Stimulated activated naive CD8-positive, alpha-beta T cell treated with anti-CD3 and anti-CD28 coated beads, Interleukin-15, Interleukin-2, amounts not matched to agents 100 ng/mL and 50 ng/mL, for 24 hours (primary cell): ENCODE measurements around the gene PLEKHG4B.

ENCODE experiments used
- H3K27ac Mint-ChIP-seq: one replicate; pipeline ENCODE4 v1.8.0; 2021; ENCODE audit warnings: mild to moderate bottlenecking, mixed read lengths
- H3K27me3 Mint-ChIP-seq: one replicate; pipeline ENCODE4 v1.8.0; 2021; ENCODE audit warnings: mixed read lengths
- H3K36me3 Mint-ChIP-seq: one replicate; pipeline ENCODE4 v1.8.0; 2021; ENCODE audit warnings: low read depth, mixed read lengths
- H3K4me1 Mint-ChIP-seq: one replicate; pipeline ENCODE4 v1.8.0; 2021; ENCODE audit warnings: low read depth, mixed read lengths
- H3K4me3 Mint-ChIP-seq: one replicate; pipeline ENCODE4 v1.8.0; 2021; ENCODE audit warnings: mild to moderate bottlenecking, mixed read lengths
- H3K9me3 Mint-ChIP-seq: one replicate; pipeline ENCODE4 v1.8.0; 2021; ENCODE audit warnings: mixed read lengths

PLEKHG4B gene

GRCh38 chr5:149745-150485 is 57.9 kb downstream of the PLEKHG4B start:
- no peak overlapping the region for H3K27ac Mint-ChIP-seq
- H3K36me3 Mint-ChIP-seq, result no peaks in the 10 kb centered on the region
- peaks cover 9% of the 10 kb centered on the region for H3K27me3 Mint-ChIP-seq
- peaks cover 19% of the 10 kb centered on the region for H3K9me3 Mint-ChIP-seq
- no peaks in the 10 kb centered on the region for H3K4me1 Mint-ChIP-seq
- no peak overlapping the region for H3K4me3 Mint-ChIP-seq

DNA sequence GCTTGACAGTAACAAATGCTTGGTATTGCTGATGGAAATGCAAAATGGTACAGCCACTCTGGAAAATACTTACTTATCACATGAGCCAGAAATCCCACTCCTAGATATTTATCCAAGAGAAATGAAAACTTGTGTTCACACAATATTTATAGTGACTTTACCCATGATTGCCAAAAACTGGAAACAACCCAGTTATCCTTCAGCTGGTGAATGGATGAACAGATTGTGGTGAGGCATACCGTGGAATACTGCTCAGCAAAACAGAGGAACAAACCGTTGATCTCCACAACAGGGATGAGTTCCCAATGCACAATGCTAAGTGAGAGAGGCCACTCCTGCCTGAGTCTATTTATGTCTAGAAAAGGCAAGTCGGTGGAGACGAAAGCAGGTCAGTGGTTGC is 58.8 kb downstream of the PLEKHG4B start:
- Mint-ChIP-seq H3K4me3 (no peak overlapping the region), H3K27ac (no peak overlapping the region), H3K9me3 (peaks cover 19% of the 10 kb centered on the region), H3K36me3 (no peaks in the 10 kb centered on the region), H3K27me3 (peaks cover 9% of the 10 kb centered on the region), H3K4me1 (no peaks in the 10 kb centered on the region)

DNA sequence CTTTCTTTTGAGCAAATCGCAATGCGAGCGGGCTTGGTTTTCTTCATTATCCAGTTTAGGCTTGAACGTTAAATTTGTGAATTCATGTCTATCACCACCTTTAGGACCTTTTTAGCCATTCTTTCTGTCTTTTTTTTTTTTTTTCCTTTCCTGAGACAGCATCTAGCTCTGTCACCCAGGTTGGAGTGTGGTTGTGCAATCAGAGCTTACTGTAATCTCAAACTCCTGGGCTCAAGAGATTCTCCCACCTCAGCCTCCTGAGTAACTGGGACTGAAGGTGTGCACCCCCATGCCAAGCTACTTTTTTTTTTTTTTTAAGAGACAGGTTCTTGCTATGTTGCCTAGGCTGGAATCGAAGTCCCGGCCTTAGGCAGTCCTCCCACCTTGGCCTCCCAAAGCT is 60.1 kb downstream of the PLEKHG4B start:
- Mint-ChIP-seq H3K9me3 (peaks cover 15% of the 10 kb centered on the region), H3K4me1 (no peaks in the 10 kb centered on the region), H3K4me3 (no peak overlapping the region), H3K27ac (no peak overlapping the region), H3K27me3 (peaks cover 9% of the 10 kb centered on the region), H3K36me3 (no peaks in the 10 kb centered on the region)

GRCh38 chr5:153256-153655 is 61.3 kb downstream of the PLEKHG4B start:
- Mint-ChIP-seq H3K9me3 (peaks cover 3% of the 10 kb centered on the region), H3K36me3 (no peaks in the 10 kb centered on the region), H3K27ac (no peak overlapping the region)

DNA sequence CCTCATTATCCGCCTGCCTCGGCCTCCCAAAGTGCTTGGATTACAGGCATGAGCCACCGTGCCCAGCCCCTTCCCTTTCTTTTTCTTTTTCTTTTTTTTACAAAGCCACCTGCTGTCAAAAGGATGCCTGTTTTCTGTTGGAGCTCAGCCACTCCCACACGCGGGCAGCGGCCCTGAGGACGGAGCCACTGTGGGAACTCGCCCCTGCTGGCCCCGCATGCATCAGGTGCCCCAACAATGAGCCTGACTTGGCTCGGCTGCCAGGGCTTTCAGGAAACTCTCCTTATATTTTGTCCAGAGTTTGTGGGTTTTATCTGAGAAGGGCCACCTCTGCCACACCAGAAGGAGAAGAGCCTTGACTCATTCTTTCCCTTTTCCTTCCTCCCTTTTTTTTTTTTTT is 62.3 kb downstream of the PLEKHG4B start:
- no peaks in the 10 kb centered on the region for H3K36me3 Mint-ChIP-seq
- no peak overlapping the region for H3K4me3 Mint-ChIP-seq
- no peaks in the 10 kb centered on the region for H3K4me1 Mint-ChIP-seq
- no peaks in the 10 kb centered on the region for H3K9me3 Mint-ChIP-seq
- no peak overlapping the region for H3K27ac Mint-ChIP-seq
- H3K27me3 Mint-ChIP-seq, result peaks cover under 1% of the 10 kb centered on the region

More at GRCh38 chr5:153256-153655, 61.3 kb downstream of the PLEKHG4B start:
- Mint-ChIP-seq H3K4me3 (no peak overlapping the region), H3K4me1 (no peaks in the 10 kb centered on the region), H3K27me3 (peaks cover 3% of the 10 kb centered on the region)

- Mint-ChIP-seq H3K27ac (no peak overlapping the region), H3K9me3 (no peaks in the 10 kb centered on the region)
These were observed 62.9 kb downstream of the PLEKHG4B start for GRCh38 chr5:154826-155225.

DNA sequence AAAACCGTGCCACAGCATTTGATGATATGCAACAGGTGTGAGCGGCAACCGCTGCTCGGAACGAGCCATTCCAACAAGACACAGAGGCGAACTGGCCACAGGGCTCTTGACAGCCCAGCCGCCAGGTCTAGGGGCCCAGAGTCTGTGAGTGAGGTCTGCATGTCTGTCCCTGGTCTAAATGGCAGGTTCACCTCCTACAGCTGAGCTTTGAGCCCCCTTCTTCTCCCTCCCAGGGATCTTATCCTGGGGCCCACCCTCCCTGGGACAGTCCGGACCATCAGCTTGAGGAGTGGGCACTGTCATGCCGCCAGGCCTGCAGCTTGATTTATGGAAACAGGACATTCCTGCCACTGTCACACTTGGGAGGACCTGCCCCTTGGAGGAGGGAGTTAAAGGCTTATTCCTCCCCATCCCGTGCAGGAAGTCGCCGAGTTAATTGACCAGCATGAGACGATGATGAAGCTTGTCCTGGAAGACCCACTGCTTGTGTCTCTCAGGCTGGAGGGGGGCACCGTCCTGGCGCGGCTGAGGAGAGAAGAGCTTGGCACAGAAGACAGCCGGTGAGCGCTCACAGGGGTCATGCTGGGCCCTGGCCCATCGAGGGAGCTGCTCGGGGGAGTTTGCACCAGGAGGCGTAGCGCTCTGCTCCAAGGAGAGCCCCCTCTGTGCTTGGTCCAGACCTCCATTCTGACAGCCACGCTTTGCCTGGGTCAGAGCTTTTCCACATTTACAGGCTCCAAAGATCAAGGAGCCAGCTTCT is 63.9 kb downstream of the PLEKHG4B start:
- H3K27ac Mint-ChIP-seq, result no peak overlapping the region
- H3K27me3 Mint-ChIP-seq, result peaks cover 8% of the 10 kb centered on the region
- no peaks in the 10 kb centered on the region for H3K36me3 Mint-ChIP-seq
- H3K9me3 Mint-ChIP-seq, result no peaks in the 10 kb centered on the region
- H3K4me3 Mint-ChIP-seq, result no peak overlapping the region
- H3K4me1 Mint-ChIP-seq, result no peaks in the 10 kb centered on the region

More at GRCh38 chr5:154826-155225, 62.9 kb downstream of the PLEKHG4B start:
- Mint-ChIP-seq H3K4me3 (no peak overlapping the region), H3K4me1 (no peaks in the 10 kb centered on the region), H3K36me3 (no peaks in the 10 kb centered on the region), H3K27me3 (peaks cover 7% of the 10 kb centered on the region)

DNA sequence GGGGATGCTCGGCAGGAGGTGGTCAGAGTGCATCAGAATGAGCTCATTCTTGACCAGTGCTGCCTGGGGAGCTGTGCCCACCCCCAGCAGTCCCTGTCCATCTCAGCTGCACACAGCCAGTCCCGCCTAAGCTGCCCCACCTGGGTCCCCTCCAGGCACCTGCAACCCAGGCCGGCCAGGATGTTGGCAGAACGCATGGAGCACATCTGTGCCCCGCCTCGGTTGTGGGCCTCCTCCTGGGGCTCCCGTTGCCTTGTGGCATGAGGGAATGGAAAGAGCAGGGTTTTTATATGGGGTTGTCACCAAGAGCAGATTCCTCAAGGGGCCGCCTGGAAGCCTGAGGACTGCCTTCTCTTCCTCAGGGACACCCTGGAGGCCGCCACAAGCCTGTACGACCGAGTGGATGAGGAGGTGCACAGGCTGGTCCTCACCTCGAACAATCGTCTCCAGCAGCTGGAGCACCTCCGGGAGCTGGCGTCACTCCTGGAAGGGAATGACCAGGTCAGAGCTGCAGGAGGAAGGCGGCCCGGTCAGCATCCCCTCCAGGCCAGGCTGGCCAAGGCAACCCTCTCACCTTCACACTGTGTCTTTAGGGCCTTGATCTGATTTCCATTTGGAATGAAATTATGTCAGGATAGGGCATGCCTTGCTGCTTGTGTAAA is 64.6 kb downstream of the PLEKHG4B start:
- Mint-ChIP-seq H3K36me3 (no peaks in the 10 kb centered on the region), H3K9me3 (no peaks in the 10 kb centered on the region), H3K4me1 (no peaks in the 10 kb centered on the region), H3K4me3 (no peak overlapping the region), H3K27ac (no peak overlapping the region), H3K27me3 (peaks cover 8% of the 10 kb centered on the region)

GRCh38 chr5:157126-157715 is 65.3 kb downstream of the PLEKHG4B start:
- no peaks in the 10 kb centered on the region for H3K9me3 Mint-ChIP-seq
- no peak overlapping the region for H3K27ac Mint-ChIP-seq
- H3K36me3 Mint-ChIP-seq, result no peaks in the 10 kb centered on the region
- peaks cover 8% of the 10 kb centered on the region for H3K27me3 Mint-ChIP-seq
- H3K4me3 Mint-ChIP-seq, result no peak overlapping the region
- H3K4me1 Mint-ChIP-seq, result no peaks in the 10 kb centered on the region

DNA sequence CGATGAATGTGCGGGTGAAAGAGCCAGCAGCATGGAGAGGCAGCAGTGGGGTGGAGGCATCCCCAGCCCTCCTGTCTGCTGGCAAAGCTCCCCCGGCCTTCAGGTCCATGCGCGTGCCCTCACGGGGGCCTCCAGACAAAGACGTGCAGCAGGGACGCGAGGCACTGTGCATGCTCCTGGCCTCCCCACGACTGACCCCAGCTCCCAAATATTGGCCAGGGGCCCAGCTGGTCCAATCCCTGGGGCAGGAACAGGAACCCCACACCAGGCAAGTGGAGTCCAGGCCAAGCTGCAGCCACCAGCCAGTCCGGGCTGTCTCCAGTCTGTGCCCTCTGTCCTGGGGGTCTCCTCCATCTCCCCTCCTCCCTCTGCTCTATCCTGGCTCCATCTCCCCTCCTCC is 65.8 kb downstream of the PLEKHG4B start:
- no peak overlapping the region for H3K27ac Mint-ChIP-seq
- no peaks in the 10 kb centered on the region for H3K9me3 Mint-ChIP-seq
- H3K4me3 Mint-ChIP-seq, result no peak overlapping the region
- peaks cover 8% of the 10 kb centered on the region for H3K27me3 Mint-ChIP-seq
- no peaks in the 10 kb centered on the region for H3K4me1 Mint-ChIP-seq
- no peaks in the 10 kb centered on the region for H3K36me3 Mint-ChIP-seq

DNA sequence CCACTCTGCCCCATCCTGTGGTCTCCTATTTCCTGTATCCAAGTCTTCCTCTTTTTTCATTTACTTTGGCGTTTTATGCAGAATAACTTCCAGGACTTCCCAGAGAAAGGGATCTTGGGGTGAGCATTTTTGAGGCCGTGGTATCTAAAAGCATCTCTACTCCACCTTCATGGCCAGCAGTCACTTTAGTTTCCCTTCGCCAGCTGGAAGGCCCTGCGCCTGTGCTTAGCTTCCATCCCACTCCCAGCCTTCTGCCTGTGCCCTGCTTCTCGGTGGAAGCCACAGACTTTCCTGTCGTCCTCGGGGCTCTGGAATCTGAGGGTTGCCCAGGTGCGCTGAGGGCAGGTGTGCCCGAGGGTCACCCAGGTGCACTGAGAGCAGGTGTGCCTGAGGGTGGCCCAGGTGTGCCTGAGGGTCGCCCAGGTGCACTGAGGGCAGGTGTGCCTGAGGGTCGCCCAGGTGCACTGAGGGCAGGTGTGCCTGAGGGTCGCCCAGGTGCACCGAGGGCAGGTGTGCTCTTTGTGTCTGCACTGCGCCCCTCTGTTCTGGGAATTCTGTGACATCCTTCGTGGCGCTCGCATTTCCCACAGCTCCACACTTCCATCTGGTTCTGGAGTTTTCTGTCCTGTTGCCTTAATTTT is 67.0 kb downstream of the PLEKHG4B start:
- Mint-ChIP-seq H3K4me1 (no peaks in the 10 kb centered on the region), H3K9me3 (no peaks in the 10 kb centered on the region), H3K27me3 (peaks cover 8% of the 10 kb centered on the region), H3K4me3 (no peak overlapping the region), H3K27ac (no peak overlapping the region), H3K36me3 (no peaks in the 10 kb centered on the region)

DNA sequence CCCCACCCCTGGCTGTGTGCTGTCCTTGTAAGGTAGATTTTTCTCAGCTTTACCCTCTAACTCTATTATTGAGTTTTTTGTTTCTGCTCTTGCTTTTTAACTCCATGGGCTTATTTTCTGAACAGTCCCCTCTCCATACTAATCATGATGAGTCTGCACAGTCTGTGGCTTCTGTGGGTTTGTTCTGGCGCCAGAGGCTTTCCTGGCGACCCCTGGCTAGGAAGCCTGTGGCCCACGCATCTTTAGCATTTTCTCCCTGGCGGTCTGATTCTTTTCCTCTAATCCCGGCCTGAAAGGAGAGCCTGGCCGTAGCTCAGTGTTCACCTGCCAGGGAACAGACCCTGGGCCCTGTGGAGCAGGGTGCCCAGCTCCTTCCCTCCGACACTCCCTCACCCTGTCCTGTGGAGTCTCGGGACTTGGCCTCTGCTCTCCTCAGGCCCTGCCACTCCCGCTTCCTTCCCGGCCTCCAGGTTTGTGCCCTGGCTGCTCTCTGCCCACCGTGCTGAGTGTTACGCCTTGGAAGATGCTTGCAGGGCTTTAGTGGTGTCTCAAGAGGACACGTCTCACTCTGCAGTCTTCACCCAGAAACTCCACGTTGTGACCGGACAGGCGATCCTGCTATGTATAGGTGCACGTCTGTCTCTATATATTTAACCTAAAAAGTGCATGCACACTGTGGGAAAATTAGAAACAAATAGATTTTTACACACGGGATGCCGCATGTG is 67.6 kb downstream of the PLEKHG4B start:
- Mint-ChIP-seq H3K27me3 (peaks cover 8% of the 10 kb centered on the region), H3K36me3 (no peaks in the 10 kb centered on the region), H3K4me1 (no peaks in the 10 kb centered on the region), H3K27ac (no peak overlapping the region), H3K4me3 (no peak overlapping the region), H3K9me3 (no peaks in the 10 kb centered on the region)

GRCh38 chr5:160173-160510 is 68.2 kb downstream of the PLEKHG4B start:
- Mint-ChIP-seq H3K4me3 (no peak overlapping the region), H3K27me3 (peaks cover 8% of the 10 kb centered on the region), H3K9me3 (peaks cover 4% of the 10 kb centered on the region), H3K4me1 (no peaks in the 10 kb centered on the region), H3K27ac (no peak overlapping the region), H3K36me3 (no peaks in the 10 kb centered on the region)
